Fibroblast of peridontal ligament (primary cell): Measurements from ENCODE around the gene TMEM161A.
A peak's percentile ranks its signal among the peaks of the same experiment; 100 is the strongest.
"Not testable (repeated sequence)": the region's sequence is repeated elsewhere in the genome, so short reads cannot be mapped to it uniquely, and the experiment has no call there.

Source experiments
- DNase-seq: peaks from one replicate; pipeline ENCODE4 v3.0.0-alpha.2; 2010; ENCODE audit errors: extremely low read depth

Gene TMEM161A

DNA sequence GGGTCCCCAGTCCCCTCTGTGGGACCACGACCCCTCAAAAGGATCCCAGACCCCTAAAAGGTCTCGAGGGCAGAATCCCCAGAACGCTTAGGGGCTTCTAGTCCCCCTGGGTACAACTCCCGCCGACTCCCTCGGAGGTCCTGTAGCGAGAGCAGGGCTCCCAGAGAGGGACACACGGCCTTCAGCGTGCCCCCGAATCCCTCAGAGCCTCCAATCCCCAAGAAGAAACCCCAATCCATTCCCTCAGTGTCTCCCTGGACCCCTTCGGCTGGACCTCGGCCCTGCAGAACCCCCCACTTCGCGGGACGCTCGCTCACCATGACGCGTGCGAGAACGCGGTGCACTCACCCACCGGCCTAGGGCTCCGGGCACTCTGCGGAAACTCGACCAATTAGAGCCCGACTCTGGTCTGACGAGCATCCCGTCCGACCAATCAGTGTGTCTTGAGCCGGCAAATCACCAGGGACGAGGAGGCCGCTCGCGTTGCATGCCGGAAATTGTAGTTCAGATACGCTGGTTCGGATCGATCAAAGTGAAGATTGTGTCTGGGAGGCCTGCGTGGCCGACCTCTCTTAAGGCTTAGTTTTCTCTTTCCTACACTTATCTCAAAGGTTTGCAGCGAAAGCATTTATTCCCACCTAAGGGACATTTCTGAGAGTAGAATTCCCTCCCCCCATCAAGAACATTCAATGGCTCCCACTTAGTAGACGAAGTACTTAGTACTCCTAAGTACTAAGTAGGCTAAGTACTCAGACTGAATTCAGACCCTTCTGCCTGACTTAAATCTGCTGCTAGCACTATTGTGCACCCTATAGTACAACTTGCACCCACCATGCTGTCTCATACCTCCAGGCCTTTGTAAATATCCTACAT is at the start of gene TMEM161A:
Gene TMEM161A (minus strand): TSS at position 370 of the 873 bp plus-strand sequence. CDS start 50 bp downstream, at position 320.
- DNase-seq: peak; percentile 99

- DNase-seq: no peak
These were observed 48.5 kb upstream of the TMEM161A start for GRCh38 chr19:19186742-19187141.

DNA sequence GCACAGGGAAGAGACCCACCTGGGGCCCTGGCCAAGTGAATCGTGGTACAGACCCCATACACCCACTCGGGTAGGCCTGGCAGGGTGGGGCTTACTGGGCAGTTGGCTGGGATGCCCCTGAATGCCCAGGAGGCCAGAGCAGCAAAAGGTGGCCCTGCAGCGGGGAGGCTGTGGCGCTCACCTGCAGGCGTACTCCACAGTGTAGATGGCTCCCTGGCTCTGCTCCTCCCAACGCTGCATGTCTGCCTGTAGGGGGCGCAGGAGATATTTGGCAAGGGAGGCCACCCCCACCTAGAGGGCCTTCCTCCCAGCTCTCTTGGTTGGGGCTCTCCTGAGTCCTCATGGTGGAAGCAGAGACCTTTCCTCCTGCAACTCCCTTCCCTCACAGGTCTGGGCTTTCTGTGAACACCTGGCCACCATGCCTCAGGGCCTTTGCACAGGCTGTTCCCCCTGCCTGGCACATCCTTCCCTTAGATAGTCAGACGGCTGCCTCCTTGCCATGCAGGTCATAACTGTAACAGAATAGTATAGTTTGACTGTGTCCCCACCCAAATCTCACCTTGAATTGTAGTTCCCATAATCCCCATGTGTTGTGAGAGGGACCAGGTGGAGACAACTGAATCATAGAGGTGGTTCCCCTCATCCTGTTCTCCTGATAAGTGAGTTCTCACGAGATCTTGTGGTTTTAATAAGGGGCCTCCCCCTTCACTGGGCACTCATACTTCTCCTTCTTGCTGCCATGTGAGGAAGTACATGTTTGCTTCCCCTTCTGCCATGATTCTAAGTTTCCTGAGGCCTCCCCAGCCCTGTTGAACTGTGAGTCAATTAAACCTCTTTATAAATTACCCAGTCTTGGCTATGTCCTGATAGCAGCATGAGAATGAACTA is 47.8 kb upstream of the TMEM161A start:
- DNase-seq: peak; percentile 8

DNA sequence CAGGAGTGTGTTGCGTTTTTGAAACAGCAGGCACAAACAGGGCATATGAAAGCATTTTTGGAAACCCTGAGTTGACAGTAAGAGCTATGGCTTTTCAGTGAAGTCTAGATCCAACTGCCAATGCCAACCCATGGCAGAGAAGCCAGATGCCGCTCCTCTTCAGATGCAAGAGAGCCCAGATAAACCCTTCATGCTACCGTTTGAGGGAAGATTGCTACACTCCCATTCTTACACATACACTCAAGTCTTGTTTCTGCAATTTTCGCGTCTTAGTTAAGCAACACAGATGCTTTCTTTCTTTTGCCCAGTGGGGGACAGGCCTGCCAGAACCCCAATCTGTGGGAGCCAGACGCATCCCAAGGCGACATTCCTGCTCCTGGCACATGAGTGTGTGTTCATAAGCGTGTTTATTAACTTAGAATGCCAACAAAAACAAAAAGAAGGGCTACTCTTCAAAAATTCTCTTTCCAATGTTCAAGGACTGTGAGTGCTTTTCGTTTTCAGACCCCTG is 43.3 kb upstream of the TMEM161A start:
- DNase-seq: no peak

DNA sequence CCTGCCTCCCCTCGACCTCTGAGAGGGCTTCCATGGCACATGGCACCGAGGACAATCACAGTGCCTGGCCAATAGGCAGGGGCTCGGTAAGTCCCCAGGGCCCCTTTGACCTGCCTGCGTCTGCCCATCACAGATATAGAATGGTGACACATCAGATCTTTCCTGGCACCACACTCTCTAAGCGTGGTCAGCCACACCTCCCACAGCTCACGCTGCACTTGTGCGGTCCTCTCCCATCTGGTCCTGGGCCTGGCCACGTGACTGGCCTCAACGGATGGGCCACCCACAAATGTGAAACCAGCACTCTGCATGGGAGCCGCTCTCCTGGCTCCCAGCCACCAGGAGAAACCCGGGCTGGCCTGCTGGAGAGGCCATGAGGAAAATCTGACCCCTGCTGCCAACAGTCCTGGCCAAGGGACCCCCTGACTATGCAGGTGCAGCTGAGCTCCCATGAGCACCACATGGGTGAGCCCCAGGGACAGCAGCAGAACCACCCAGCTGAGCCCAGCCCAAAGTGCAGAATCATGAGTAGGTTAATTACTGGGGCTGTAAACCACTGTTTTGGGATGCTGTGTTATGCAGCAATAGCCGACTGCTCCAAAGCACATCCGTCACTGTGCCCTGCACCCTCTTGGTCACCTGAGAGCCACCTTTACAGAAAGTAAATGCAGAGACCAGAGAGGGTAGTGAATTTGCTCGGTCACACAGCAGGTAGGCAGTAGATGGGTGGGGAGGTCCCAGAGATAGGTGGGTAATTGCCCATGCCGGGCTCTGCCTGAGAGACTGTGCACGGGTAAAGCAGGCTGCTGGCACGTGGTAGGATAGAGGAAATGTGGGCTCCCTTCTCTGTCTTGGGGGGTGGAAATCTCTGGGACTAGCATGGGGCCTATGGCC is 41.5 kb upstream of the TMEM161A start:
- no peak for DNase-seq

DNA sequence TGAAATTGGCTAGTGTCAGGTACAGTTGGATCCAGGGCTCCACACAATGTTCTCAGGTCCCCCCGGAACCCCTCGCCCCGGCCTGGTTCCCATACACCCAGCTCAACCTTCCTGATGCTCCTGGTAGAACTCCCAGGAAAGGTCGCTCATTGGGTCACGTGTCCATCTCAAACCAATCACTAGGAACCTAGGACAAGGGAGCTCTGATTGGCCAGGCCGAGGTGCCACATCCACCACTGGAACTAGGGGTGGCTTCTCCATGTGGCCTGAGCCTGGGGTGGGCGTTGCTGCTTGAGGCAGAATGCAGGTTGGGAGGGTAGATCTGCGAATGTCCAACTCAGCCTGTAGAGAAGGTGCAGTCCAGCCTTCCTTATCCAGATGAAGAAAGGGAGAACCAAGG is 38.7 kb upstream of the TMEM161A start:
- no peak for DNase-seq

GRCh38 chr19:19173243-19173642 is 35.0 kb upstream of the TMEM161A start:
- not testable (repeated sequence) for DNase-seq

- DNase-seq: peak; percentile 60
These were observed 33.7 kb upstream of the TMEM161A start for GRCh38 chr19:19171821-19172532.

- peak; percentile 33 for DNase-seq
These were observed 32.8 kb upstream of the TMEM161A start for GRCh38 chr19:19170873-19171672.

DNA sequence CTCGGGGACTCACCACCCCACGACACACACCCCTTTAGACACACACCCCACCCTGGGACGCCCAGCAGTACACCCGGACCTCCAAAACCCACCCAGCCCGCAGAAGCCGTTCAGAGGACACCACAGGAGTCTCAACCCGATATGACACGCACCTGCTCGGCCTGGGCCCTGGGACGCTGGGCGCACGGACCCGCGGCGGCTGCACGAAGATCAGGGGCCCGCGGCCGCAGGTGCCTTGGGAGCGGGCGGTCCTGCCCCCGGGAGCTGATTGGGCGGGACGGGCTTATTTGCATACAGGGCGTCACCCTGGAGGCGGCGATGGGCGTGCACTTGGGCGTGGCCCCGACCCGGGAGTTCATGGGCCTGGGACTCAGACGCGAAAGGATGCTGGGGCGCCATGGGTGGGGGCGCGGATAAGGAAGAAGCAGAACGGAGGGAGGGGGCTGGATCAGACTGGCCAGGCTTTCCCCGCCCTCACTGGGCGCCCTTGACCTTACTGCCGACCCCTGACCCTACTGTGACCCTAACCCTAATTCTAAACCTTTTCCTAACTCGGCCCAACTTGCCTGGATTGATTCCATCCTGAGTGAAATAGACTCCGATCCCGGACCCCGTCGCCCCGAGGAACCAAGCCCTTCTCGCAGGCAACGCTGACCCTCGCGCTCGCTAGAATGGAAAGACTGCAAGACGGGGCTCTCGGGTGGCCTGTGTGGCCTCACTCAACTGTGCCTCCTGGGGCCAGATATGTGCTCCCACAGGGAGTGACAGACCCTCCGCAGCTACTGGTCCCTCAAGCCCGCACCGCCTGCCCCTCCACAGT is 32.0 kb upstream of the TMEM161A start, which contains the start of gene MEF2B:
Gene MEF2B (minus strand): TSS at position 211 of the 820 bp plus-strand sequence. CDS start 19,528 bp downstream, outside the sequence.
- peak; percentile 9 for DNase-seq

GRCh38 chr19:19169236-19170052 is 31.2 kb upstream of the TMEM161A start:
- no peak for DNase-seq

GRCh38 chr19:19167612-19168011 is 29.3 kb upstream of the TMEM161A start:
- DNase-seq: no peak

- no peak for DNase-seq
These were observed 27.1 kb upstream of the TMEM161A start for GRCh38 chr19:19165396-19165795.

GRCh38 chr19:19162495-19162894 is 24.2 kb upstream of the TMEM161A start:
- no peak for DNase-seq

GRCh38 chr19:19160461-19161035 is 22.3 kb upstream of the TMEM161A start:
- no peak for DNase-seq

DNA sequence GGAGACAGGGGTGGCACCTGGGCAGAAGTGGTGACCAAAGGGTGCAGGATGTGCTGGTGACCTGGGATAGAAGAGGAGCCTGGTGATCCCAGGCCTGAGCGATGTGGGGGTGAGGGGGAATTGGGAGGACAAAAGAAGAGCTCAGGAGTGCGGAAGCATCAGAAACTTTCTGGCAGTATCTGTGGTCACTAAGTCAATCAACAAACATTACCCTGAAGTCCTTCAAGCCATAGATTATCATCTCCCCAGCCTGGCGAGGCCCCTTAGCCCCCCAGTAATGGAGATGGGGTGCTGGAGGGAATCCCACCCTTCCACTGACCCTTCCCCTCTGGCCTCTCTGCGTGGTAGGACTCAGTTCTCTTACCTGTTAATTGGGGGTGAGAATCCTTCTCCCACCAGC is 21.3 kb upstream of the TMEM161A start:
- DNase-seq: no peak

GRCh38 chr19:19157808-19158207 is 19.5 kb upstream of the TMEM161A start:
- no peak for DNase-seq
